IMR-90 (cell line): ENCODE results near the gene GPR142. TPM values are rescaled to one million over a fixed set of nuclear protein-coding genes. Genes with fewer than 3 reads are reported as not detected.

ENCODE experiments used
- ATAC-seq: fragments of 200-7000 bp; cut with Tn5 transposase; 2 replicates; pipeline ENCODE4 v1.9.1; 2020; ENCODE audit warnings: low read depth, mild to moderate bottlenecking, moderate library complexity
- BruUV-seq: library from RNA; stranded (reverse); fragments of 400-500 nt; replicated peaks from 2 replicates; lab custom pipeline; 2021; lab: Mats Ljungman, UMichigan
- CTCF ChIA-PET: fragments of 300-600 bp; formaldehyde crosslinking; extraction: SDS; loops from one replicate; lab custom pipeline; 2021; ENCODE audit warnings: antibody characterized with exemption; lab: Yijun Ruan, JAX
- POLR2A ChIA-PET: fragments of 300-600 bp; sonication (Branson Sonifier 250); formaldehyde crosslinking; loops from one replicate; lab custom pipeline; 2022; ENCODE audit warnings: antibody characterized with exemption; ENCODE audit not compliant: unreplicated experiment; lab: Charles Lee
- DNase-seq: peaks from one replicate; pipeline ENCODE4 v3.0.0; 2013
- H2AFZ ChIP-seq: replicated peaks from 2 replicates; pipeline ENCODE3; 2013; ENCODE audit warnings: low read length, mild to moderate bottlenecking; ENCODE audit not compliant: poor library complexity
- H2AK5ac ChIP-seq: 2 replicates; pipeline ENCODE4 v1.6.1; 2013; ENCODE audit warnings: low read depth, low read length, inconsistent platforms
- H2AK9ac ChIP-seq: replicated peaks from 2 replicates; pipeline ENCODE3; 2013; ENCODE audit warnings: mild to moderate bottlenecking, low read depth, low read length, moderate library complexity; ENCODE audit not compliant: poor library complexity
- H2BK120ac ChIP-seq: 2 replicates; pipeline ENCODE4 v1.6.1; 2013; ENCODE audit warnings: low read depth, low read length, inconsistent platforms
- H2BK15ac ChIP-seq: 3 replicates; pipeline ENCODE4 v1.6.1; 2013; ENCODE audit warnings: low read depth, low read length, inconsistent platforms
- H2BK20ac ChIP-seq: 2 replicates; pipeline ENCODE4 v1.6.1; 2013; ENCODE audit warnings: low read depth, mild to moderate bottlenecking, inconsistent platforms, low read length, moderate library complexity
- H2BK5ac ChIP-seq: 2 replicates; pipeline ENCODE4 v1.6.1; 2013; ENCODE audit warnings: mild to moderate bottlenecking, low read depth, low read length, inconsistent platforms; ENCODE audit not compliant: poor library complexity, severe bottlenecking
- H3K14ac ChIP-seq: replicated peaks from 2 replicates; pipeline ENCODE4 v1.6.1; 2013; ENCODE audit warnings: low read depth, low read length, inconsistent platforms
- H3K18ac ChIP-seq: 2 replicates; pipeline ENCODE4 v1.6.1; 2013; ENCODE audit warnings: low read depth, low read length, control low read depth
- H3K23ac ChIP-seq: 2 replicates; pipeline ENCODE4 v1.6.1; 2013; ENCODE audit warnings: low read depth, low read length, inconsistent platforms
- H3K27ac ChIP-seq: 2 replicates; pipeline ENCODE4 v1.5.1; 2013; ENCODE audit warnings: mild to moderate bottlenecking, control low read depth, low read length; ENCODE audit not compliant: insufficient read depth
- H3K27me3 ChIP-seq: 2 replicates; pipeline ENCODE4 v1.6.1; 2013; ENCODE audit warnings: low read length; ENCODE audit not compliant: control insufficient read depth, insufficient read depth
- H3K36me3 ChIP-seq: 2 replicates; pipeline ENCODE4 v1.6.1; 2013; ENCODE audit warnings: low read length, mixed read lengths; ENCODE audit not compliant: control insufficient read depth, insufficient read depth
- H3K4ac ChIP-seq: 2 replicates; pipeline ENCODE4 v1.6.1; 2013; ENCODE audit warnings: low read depth, low read length, inconsistent platforms
- H3K4me1 ChIP-seq: 2 replicates; pipeline ENCODE4 v1.6.1; 2013; ENCODE audit warnings: low read length, mixed read lengths; ENCODE audit not compliant: control insufficient read depth, insufficient read depth
- H3K4me2 ChIP-seq: 2 replicates; pipeline ENCODE4 v1.6.1; 2013; ENCODE audit warnings: low read depth, mild to moderate bottlenecking, control low read depth, low read length, moderate library complexity
- H3K4me3 ChIP-seq: 2 replicates; pipeline ENCODE4 v1.5.1; 2013; ENCODE audit warnings: low read depth, mild to moderate bottlenecking, control low read depth, low read length, moderate library complexity; ENCODE audit not compliant: insufficient read depth
- H3K56ac ChIP-seq: 2 replicates; pipeline ENCODE4 v1.6.1; 2013; ENCODE audit warnings: low read length, inconsistent platforms; ENCODE audit not compliant: insufficient read depth; ENCODE audit errors: extremely low read depth
- H3K79me1 ChIP-seq, 2 experiments: 2 replicates each; pipeline ENCODE4 v1.6.1; 2013; ENCODE audit warnings: low read length in 2 of 2, inconsistent platforms in 1 of 2, low read depth in 1 of 2
- H3K9ac ChIP-seq: 2 replicates; pipeline ENCODE4 v1.6.1; 2013; ENCODE audit warnings: low read depth, low read length, control low read depth
- H3K9me1 ChIP-seq: 2 replicates; pipeline ENCODE4 v1.6.1; 2013; ENCODE audit warnings: low read length, inconsistent platforms; ENCODE audit not compliant: insufficient read depth
- H3K9me3 ChIP-seq: 2 replicates; pipeline ENCODE4 v1.6.1; 2013; ENCODE audit warnings: low read length; ENCODE audit not compliant: control insufficient read depth, insufficient read depth
- H4K20me1 ChIP-seq: 2 replicates; pipeline ENCODE4 v1.6.1; 2013; ENCODE audit warnings: low read length, inconsistent platforms; ENCODE audit not compliant: insufficient read depth
- H4K5ac ChIP-seq: 2 replicates; pipeline ENCODE4 v1.6.1; 2013; ENCODE audit warnings: mild to moderate bottlenecking, low read depth, low read length, control low read depth
- H4K8ac ChIP-seq, 2 experiments: 2 replicates each; pipeline ENCODE4 v1.6.1; 2013; ENCODE audit warnings: low read depth in 2 of 2, low read length in 2 of 2, control low read depth in 1 of 2, inconsistent platforms in 1 of 2
- H4K91ac ChIP-seq: 2 replicates; pipeline ENCODE4 v1.6.1; 2013; ENCODE audit warnings: low read depth, low read length, inconsistent platforms; ENCODE audit not compliant: insufficient read depth
- FOS ChIP-seq: fragments of 150-350 bp; IDR thresholded peaks from 2 replicates; pipeline ENCODE4 v1.6.1; 2016; ENCODE audit warnings: low read depth, low read length
- RFX5 ChIP-seq: IDR thresholded peaks from 2 replicates; pipeline ENCODE4 v1.8.0; 2012; ENCODE audit warnings: low read depth, mild to moderate bottlenecking, low read length, moderate library complexity
- SMC3 ChIP-seq: fragments of 150-350 bp; IDR thresholded peaks from 2 replicates; pipeline ENCODE4 v1.6.1; 2016; ENCODE audit warnings: low read depth, mild to moderate bottlenecking, antibody characterized with exemption, low read length, moderate library complexity
- WGBS, 2 experiments: methylation state at CpG; one replicate each; pipeline versions ENCODE4 v1.1.5 to v1.1.7; 2013; ENCODE audit warnings: missing lambda C conversion rate in 2 of 2; ENCODE audit not compliant: insufficient read length in 1 of 2; ENCODE audit errors: extremely low coverage in 2 of 2; 5-methylcytosine and 5-hydroxymethylcytosine counted together
- dilution Hi-C: fragments of 300-500 bp; cut with HindIII; formaldehyde crosslinking; loops from one replicate; pipeline ENCODE4 v1.14.3; 2018; ENCODE audit warnings: low sequenced_read_pairs; ENCODE audit not compliant: unreplicated experiment
- in situ Hi-C: fragments of 300-500 bp; cut with MboI; formaldehyde crosslinking; loops from 3 replicates; pipeline ENCODE4 v1.14.3; 2019; ENCODE audit warnings: low sequenced_read_pairs, inconsistent platforms, mixed read lengths
- intact Hi-C: fragments of 100-400 bp; cut with micrococcal nuclease; formaldehyde crosslinking; loops from 2 replicates; pipeline ENCODE4 v1.10.0; 2022
- polyA plus RNA-seq, 3 experiments: library from polyadenylated mRNA; depleted of rRNA; stranded (reverse); fragments of >200 nt; gene quantifications; 2 replicates each; pipeline ENCODE4 v1.2.3, GENCODE V29; 2012; ENCODE audit warnings: low replicate concordance in 1 of 3
- total RNA-seq: library from RNA; depleted of rRNA; stranded (reverse); fragments of >200 nt; gene quantifications from 2 replicates; pipeline ENCODE4 v1.2.3, GENCODE V29; 2012

Gene GPR142
- total and polyA plus RNA-seq, 2 of the 4 experiments (the other 2 are of a cell fraction), result not detected

GRCh38 chr17:74357466-74357809 lies 9.9 kb upstream of the GPR142 start:
- H4K5ac ChIP-seq, result no peak overlapping the region
- POLR2A ChIA-PET, result no interaction called here
- no peak for ATAC-seq
- H3K14ac ChIP-seq, result no peak overlapping the region
- H2AK5ac ChIP-seq, result no peak overlapping the region
- H3K9me3 ChIP-seq, result no peaks in the 10 kb centered on the region
- H4K91ac ChIP-seq, result no peak overlapping the region
- no peak overlapping the region for H3K23ac ChIP-seq
- peaks cover 13% of the 10 kb centered on the region; the same call in 1 of the 2 replicates for H3K27me3 ChIP-seq
- no peaks in the 10 kb centered on the region for H4K20me1 ChIP-seq
- H2BK120ac ChIP-seq, result no peak overlapping the region
- TF ChIP-seq SMC3 (no peak), FOS (no peak), RFX5 (no peak)
- no peak overlapping the region for H3K4ac ChIP-seq
- no peaks in the 10 kb centered on the region for H3K9me1 ChIP-seq
- H2AK9ac ChIP-seq, result no peak overlapping the region
- peak overlapping the region; percentile 11 for H2AFZ ChIP-seq
- no TSS peak for BruUV-seq
- no peak for DNase-seq
- H3K79me1 ChIP-seq, result no peaks in the 10 kb centered on the region
- intact Hi-C loops (no loop called here), in situ Hi-C loops (no loop called here), dilution Hi-C loops (no loop called here)
- CTCF ChIA-PET, result no interaction called here
- no peaks in the 10 kb centered on the region for H3K4me1 ChIP-seq
- no peak overlapping the region for H3K18ac ChIP-seq
- H3K4me2 ChIP-seq, result no peak overlapping the region
- no peak overlapping the region for H3K56ac ChIP-seq
- no peak overlapping the region for H3K4me3 ChIP-seq
- H4K8ac ChIP-seq, result no peak overlapping the region
- no peak overlapping the region for H2BK15ac ChIP-seq
- no peak overlapping the region for H3K27ac ChIP-seq
- no peaks in the 10 kb centered on the region for H3K36me3 ChIP-seq
- no peak overlapping the region for H3K9ac ChIP-seq
- H2BK5ac ChIP-seq, result no peak overlapping the region
- WGBS, 2 experiments, result 9% methylated on average over 15 of the region's 32 CpGs; no CpG with 5 or more reads in 1 of the 2 experiments
- no peak overlapping the region for H2BK20ac ChIP-seq
